ENCODE measurements around the gene DLL4.

The DLL4 gene

DNA sequence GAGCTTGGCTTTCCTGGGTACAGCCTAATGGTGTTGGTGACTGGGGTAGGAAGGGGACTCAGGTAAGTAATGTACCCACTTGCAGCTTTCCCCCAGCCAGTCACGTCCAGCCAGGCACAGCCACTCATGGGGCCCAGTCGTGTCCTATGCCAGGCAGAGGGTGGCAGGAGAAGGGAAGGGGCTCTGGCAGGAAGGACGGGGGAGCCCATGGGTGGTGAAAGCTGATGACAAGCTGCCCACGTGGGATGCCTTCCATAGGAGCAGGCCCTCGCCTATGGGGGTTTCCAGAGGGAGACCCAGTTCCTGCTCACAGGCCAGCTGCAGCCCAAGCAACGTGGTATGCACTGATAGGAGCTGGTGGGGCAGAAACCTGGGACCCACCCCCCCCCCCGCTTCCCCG is 34.9 kb downstream of the DLL4 start:
- H3K9me3 ChIP-seq (ENCODE audit: control insufficient read depth in 5 of 5, low read length in 5 of 5), result no peaks in the 10 kb centered on the region
- H3K27me3 ChIP-seq (ENCODE audit: control insufficient read depth in 5 of 5, insufficient read depth in 4 of 5, low read length in 5 of 5), result peaks cover 0 to 3% (median 0%) of the 10 kb centered on the region in 5 donors
- H3K9ac ChIP-seq (ENCODE audit: low read length in 5 of 5), result no peak overlapping the region
- H3K4me3 ChIP-seq (ENCODE audit: low read depth in 1 of 5, low read length in 5 of 5), result no peak overlapping the region
- no peaks in the 10 kb centered on the region for H3K36me3 ChIP-seq (ENCODE audit: control insufficient read depth in 5 of 5, insufficient read depth in 5 of 5, low read length in 5 of 5)
- peaks cover 4 to 18% (median 14%) of the 10 kb centered on the region in 5 donors for H3K4me1 ChIP-seq (ENCODE audit: control insufficient read depth in 5 of 5, insufficient read depth in 5 of 5, low read length in 5 of 5)
- no peak overlapping the region for H3K27ac ChIP-seq (ENCODE audit: low read depth, low read length)

DNA sequence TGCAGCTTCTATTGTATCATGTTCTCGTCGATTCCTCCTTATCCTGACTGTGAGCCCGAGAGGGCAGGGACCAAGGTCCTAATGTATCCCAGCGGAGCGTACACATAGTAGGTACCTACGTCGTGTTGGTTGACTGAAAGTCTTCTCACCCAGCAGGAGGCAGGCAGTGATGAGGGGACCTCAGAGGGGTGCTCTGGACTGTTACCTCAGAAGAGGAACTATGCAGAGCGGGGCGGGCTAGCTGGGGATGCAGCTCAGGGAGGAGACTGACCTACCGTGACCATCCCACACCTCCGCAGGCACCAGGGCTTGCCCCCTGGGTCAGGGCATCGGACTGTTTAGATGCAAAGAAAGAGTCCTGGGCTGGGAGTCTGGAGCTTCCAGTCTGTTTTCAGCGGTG is 35.5 kb downstream of the DLL4 start:
- Histone ChIP-seq H3K27me3 (ENCODE audit: control insufficient read depth in 5 of 5, insufficient read depth in 4 of 5, low read length in 5 of 5) (peaks cover 0 to 3% (median 0%) of the 10 kb centered on the region in 5 donors), H3K4me1 (ENCODE audit: control insufficient read depth in 5 of 5, insufficient read depth in 5 of 5, low read length in 5 of 5) (peaks cover 4 to 18% (median 14%) of the 10 kb centered on the region in 5 donors), H3K4me3 (ENCODE audit: low read depth in 1 of 5, low read length in 5 of 5) (no peak overlapping the region), H3K9ac (ENCODE audit: low read length in 5 of 5) (no peak overlapping the region), H3K27ac (ENCODE audit: low read depth, low read length) (no peak overlapping the region), H3K9me3 (ENCODE audit: control insufficient read depth in 5 of 5, low read length in 5 of 5) (no peaks in the 10 kb centered on the region), H3K36me3 (ENCODE audit: control insufficient read depth in 5 of 5, insufficient read depth in 5 of 5, low read length in 5 of 5) (no peaks in the 10 kb centered on the region)

DNA sequence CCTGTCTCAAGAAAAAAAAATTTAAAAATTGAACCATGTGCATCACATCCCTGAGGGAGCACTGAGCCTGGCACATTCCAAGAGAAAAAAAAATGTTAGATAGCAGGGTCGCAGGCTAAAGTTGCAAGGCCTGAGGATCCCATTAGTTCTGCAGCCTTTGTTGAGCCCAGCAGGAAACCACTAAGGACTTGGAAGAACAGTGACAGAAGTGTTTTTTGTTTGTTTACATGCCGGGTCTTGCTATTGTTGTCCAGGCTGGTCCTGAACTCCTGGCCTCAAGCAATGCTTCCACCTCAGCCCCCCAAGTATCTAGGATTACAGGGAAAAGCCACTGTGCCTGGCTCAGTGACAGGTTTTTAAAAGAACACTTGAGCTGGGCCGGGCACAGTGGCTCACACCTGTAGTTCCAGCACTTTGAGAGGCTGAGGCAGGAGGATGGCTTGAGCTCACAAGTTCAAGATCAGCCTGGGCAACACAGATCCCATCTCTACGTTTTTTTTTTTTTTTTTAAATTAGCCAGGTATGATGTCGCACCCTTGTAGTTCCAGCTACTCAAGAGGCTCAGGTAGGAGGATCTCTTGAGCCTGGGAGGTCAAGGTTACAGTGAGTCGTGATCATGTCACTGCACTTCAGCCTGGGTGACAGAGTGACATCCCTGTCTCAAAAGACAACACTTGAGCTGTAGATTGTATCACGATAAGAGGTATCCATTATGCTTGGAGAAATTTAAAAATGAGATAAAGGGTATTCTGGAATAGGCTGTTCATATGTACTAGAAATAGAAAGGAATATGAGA is 39.3 kb downstream of the DLL4 start:
- no peak overlapping the region for H3K27ac ChIP-seq (ENCODE audit: low read depth, low read length)
- H3K9me3 ChIP-seq (ENCODE audit: control insufficient read depth in 5 of 5, low read length in 5 of 5), result no peaks in the 10 kb centered on the region
- peaks cover 4 to 16% (median 14%) of the 10 kb centered on the region in 5 donors for H3K4me1 ChIP-seq (ENCODE audit: control insufficient read depth in 5 of 5, insufficient read depth in 5 of 5, low read length in 5 of 5)
- no peak overlapping the region for H3K4me3 ChIP-seq (ENCODE audit: low read depth in 1 of 5, low read length in 5 of 5)
- H3K9ac ChIP-seq (ENCODE audit: low read length in 5 of 5), result no peak overlapping the region
- no peaks in the 10 kb centered on the region for H3K36me3 ChIP-seq (ENCODE audit: control insufficient read depth in 5 of 5, insufficient read depth in 5 of 5, low read length in 5 of 5)
- no peaks in the 10 kb centered on the region for H3K27me3 ChIP-seq (ENCODE audit: control insufficient read depth in 5 of 5, insufficient read depth in 4 of 5, low read length in 5 of 5)

- no peaks in the 10 kb centered on the region for H3K36me3 ChIP-seq (ENCODE audit: control insufficient read depth in 5 of 5, insufficient read depth in 5 of 5, low read length in 5 of 5)
- H3K27me3 ChIP-seq (ENCODE audit: control insufficient read depth in 5 of 5, insufficient read depth in 4 of 5, low read length in 5 of 5), result no peaks in the 10 kb centered on the region
- no peak overlapping the region for H3K4me3 ChIP-seq (ENCODE audit: low read depth in 1 of 5, low read length in 5 of 5)
- H3K9me3 ChIP-seq (ENCODE audit: control insufficient read depth in 5 of 5, low read length in 5 of 5), result no peaks in the 10 kb centered on the region
- no peak overlapping the region for H3K9ac ChIP-seq (ENCODE audit: low read length in 5 of 5)
- H3K27ac ChIP-seq (ENCODE audit: low read depth, low read length), result no peak overlapping the region
- H3K4me1 ChIP-seq (ENCODE audit: control insufficient read depth in 5 of 5, insufficient read depth in 5 of 5, low read length in 5 of 5), result peaks cover 4 to 16% (median 14%) of the 10 kb centered on the region in 5 donors
Observed at GRCh38 chr15:40969363-40969762, 40.2 kb downstream of the DLL4 start.

- no peak overlapping the region for H3K4me3 ChIP-seq (ENCODE audit: low read depth in 1 of 5, low read length in 5 of 5)
- peaks cover 2 to 42% (median 38%) of the 10 kb centered on the region in 5 donors for H3K36me3 ChIP-seq (ENCODE audit: control insufficient read depth in 5 of 5, insufficient read depth in 5 of 5, low read length in 5 of 5)
- no peak overlapping the region for H3K27ac ChIP-seq (ENCODE audit: low read depth, low read length)
Observed at GRCh38 chr15:40974879-40975278, 45.7 kb downstream of the DLL4 start.

GRCh38 chr15:40976819-40977218 is 47.7 kb downstream of the DLL4 start:
- H3K36me3 ChIP-seq (ENCODE audit: control insufficient read depth in 5 of 5, insufficient read depth in 5 of 5, low read length in 5 of 5), result peaks cover 7 to 62% (median 56%) of the 10 kb centered on the region in 5 donors

More at GRCh38 chr15:40974879-40975278, 45.7 kb downstream of the DLL4 start:
- peaks cover 0 to 11% (median 0%) of the 10 kb centered on the region in 5 donors for H3K4me1 ChIP-seq (ENCODE audit: control insufficient read depth in 5 of 5, insufficient read depth in 5 of 5, low read length in 5 of 5)
- H3K9ac ChIP-seq (ENCODE audit: low read length in 5 of 5), result no peak overlapping the region
- H3K27me3 ChIP-seq (ENCODE audit: control insufficient read depth in 5 of 5, insufficient read depth in 4 of 5, low read length in 5 of 5), result no peaks in the 10 kb centered on the region
- no peaks in the 10 kb centered on the region for H3K9me3 ChIP-seq (ENCODE audit: control insufficient read depth in 5 of 5, low read length in 5 of 5)

GRCh38 chr15:40978141-40978540 is 49.0 kb downstream of the DLL4 start:
- H3K27me3 ChIP-seq (ENCODE audit: control insufficient read depth in 5 of 5, insufficient read depth in 4 of 5, low read length in 5 of 5), result no peaks in the 10 kb centered on the region
- H3K4me3 ChIP-seq (ENCODE audit: low read depth in 1 of 5, low read length in 5 of 5), result no peak overlapping the region
- no peak overlapping the region for H3K27ac ChIP-seq (ENCODE audit: low read depth, low read length)
- no peak overlapping the region for H3K9ac ChIP-seq (ENCODE audit: low read length in 5 of 5)
- H3K9me3 ChIP-seq (ENCODE audit: control insufficient read depth in 5 of 5, low read length in 5 of 5), result no peaks in the 10 kb centered on the region
- H3K4me1 ChIP-seq (ENCODE audit: control insufficient read depth in 5 of 5, insufficient read depth in 5 of 5, low read length in 5 of 5), result peaks cover 0 to 22% (median 12%) of the 10 kb centered on the region in 5 donors
- peaks cover 13 to 75% (median 69%) of the 10 kb centered on the region in 5 donors for H3K36me3 ChIP-seq (ENCODE audit: control insufficient read depth in 5 of 5, insufficient read depth in 5 of 5, low read length in 5 of 5)

More at GRCh38 chr15:40976819-40977218, 47.7 kb downstream of the DLL4 start:
- H3K4me3 ChIP-seq (ENCODE audit: low read depth in 1 of 5, low read length in 5 of 5), result no peak overlapping the region
- no peaks in the 10 kb centered on the region for H3K27me3 ChIP-seq (ENCODE audit: control insufficient read depth in 5 of 5, insufficient read depth in 4 of 5, low read length in 5 of 5)
- no peak overlapping the region for H3K9ac ChIP-seq (ENCODE audit: low read length in 5 of 5)
- H3K27ac ChIP-seq (ENCODE audit: low read depth, low read length), result no peak overlapping the region
- peaks cover 0 to 17% (median 6%) of the 10 kb centered on the region in 5 donors for H3K4me1 ChIP-seq (ENCODE audit: control insufficient read depth in 5 of 5, insufficient read depth in 5 of 5, low read length in 5 of 5)
- no peaks in the 10 kb centered on the region for H3K9me3 ChIP-seq (ENCODE audit: control insufficient read depth in 5 of 5, low read length in 5 of 5)

GRCh38 chr15:40978562-40978961 is 49.4 kb downstream of the DLL4 start:
- Histone ChIP-seq H3K4me1 (ENCODE audit: control insufficient read depth in 5 of 5, insufficient read depth in 5 of 5, low read length in 5 of 5) (peaks cover 0 to 26% (median 12%) of the 10 kb centered on the region in 5 donors), H3K9ac (ENCODE audit: low read length in 5 of 5) (no peak overlapping the region), H3K36me3 (ENCODE audit: control insufficient read depth in 5 of 5, insufficient read depth in 5 of 5, low read length in 5 of 5) (peaks cover 16 to 79% (median 72%) of the 10 kb centered on the region in 5 donors), H3K27me3 (ENCODE audit: control insufficient read depth in 5 of 5, insufficient read depth in 4 of 5, low read length in 5 of 5) (no peaks in the 10 kb centered on the region), H3K4me3 (ENCODE audit: low read depth in 1 of 5, low read length in 5 of 5) (no peak overlapping the region), H3K27ac (ENCODE audit: low read depth, low read length) (no peak overlapping the region), H3K9me3 (ENCODE audit: control insufficient read depth in 5 of 5, low read length in 5 of 5) (no peaks in the 10 kb centered on the region)

GRCh38 chr15:40981186-40981585 is 52.0 kb downstream of the DLL4 start:
- Histone ChIP-seq H3K4me1 (ENCODE audit: control insufficient read depth in 5 of 5, insufficient read depth in 5 of 5, low read length in 5 of 5) (peaks cover 0 to 31% (median 11%) of the 10 kb centered on the region in 5 donors), H3K9ac (ENCODE audit: low read length in 5 of 5) (no peak overlapping the region), H3K4me3 (ENCODE audit: low read depth in 1 of 5, low read length in 5 of 5) (no peak overlapping the region), H3K9me3 (ENCODE audit: control insufficient read depth in 5 of 5, low read length in 5 of 5) (no peaks in the 10 kb centered on the region), H3K27me3 (ENCODE audit: control insufficient read depth in 5 of 5, insufficient read depth in 4 of 5, low read length in 5 of 5) (no peaks in the 10 kb centered on the region), H3K36me3 (ENCODE audit: control insufficient read depth in 5 of 5, insufficient read depth in 5 of 5, low read length in 5 of 5) (peaks cover 25 to 99% (median 95%) of the 10 kb centered on the region in 5 donors), H3K27ac (ENCODE audit: low read depth, low read length) (no peak overlapping the region)

- no peak overlapping the region for H3K4me3 ChIP-seq (ENCODE audit: low read depth in 1 of 5, low read length in 5 of 5)
- no peak overlapping the region for H3K9ac ChIP-seq (ENCODE audit: low read length in 5 of 5)
- H3K9me3 ChIP-seq (ENCODE audit: control insufficient read depth in 5 of 5, low read length in 5 of 5), result no peaks in the 10 kb centered on the region
- no peak overlapping the region for H3K27ac ChIP-seq (ENCODE audit: low read depth, low read length)
- peaks cover 0 to 31% (median 12%) of the 10 kb centered on the region in 5 donors for H3K4me1 ChIP-seq (ENCODE audit: control insufficient read depth in 5 of 5, insufficient read depth in 5 of 5, low read length in 5 of 5)
- H3K27me3 ChIP-seq (ENCODE audit: control insufficient read depth in 5 of 5, insufficient read depth in 4 of 5, low read length in 5 of 5), result no peaks in the 10 kb centered on the region
- H3K36me3 ChIP-seq (ENCODE audit: control insufficient read depth in 5 of 5, insufficient read depth in 5 of 5, low read length in 5 of 5), result peaks cover 33 to 100% (median 94%) of the 10 kb centered on the region in 5 donors
Observed at GRCh38 chr15:40982855-40983254, 53.7 kb downstream of the DLL4 start.
